SK-N-SH treated with all-trans-retinoic acid at 6 μM for 48 hours (cell line): ENCODE data around the gene IGFBP7.

Experiments used
- RARB ChIP-seq: fragments of 250-450 bp; sonication (Bioruptor Pico); IDR thresholded peaks from 2 replicates; pipeline ENCODE4 v1.8.0; 2021; ENCODE audit warnings: mild to moderate bottlenecking, moderate library complexity
- TF ChIP-seq, protein P1 (sequence below): fragments of 250-450 bp; sonication (Bioruptor Pico); IDR thresholded peaks from 2 replicates; pipeline ENCODE4 v1.5.0; 2020; ENCODE audit warnings: mild to moderate bottlenecking, moderate library complexity
- TF ChIP-seq, protein P2 (sequence below): fragments of 250-450 bp; sonication (Bioruptor Pico); IDR thresholded peaks from 2 replicates; pipeline ENCODE4 v1.8.0; 2020; ENCODE audit warnings: mild to moderate bottlenecking, moderate library complexity, borderline replicate concordance

DNA sequence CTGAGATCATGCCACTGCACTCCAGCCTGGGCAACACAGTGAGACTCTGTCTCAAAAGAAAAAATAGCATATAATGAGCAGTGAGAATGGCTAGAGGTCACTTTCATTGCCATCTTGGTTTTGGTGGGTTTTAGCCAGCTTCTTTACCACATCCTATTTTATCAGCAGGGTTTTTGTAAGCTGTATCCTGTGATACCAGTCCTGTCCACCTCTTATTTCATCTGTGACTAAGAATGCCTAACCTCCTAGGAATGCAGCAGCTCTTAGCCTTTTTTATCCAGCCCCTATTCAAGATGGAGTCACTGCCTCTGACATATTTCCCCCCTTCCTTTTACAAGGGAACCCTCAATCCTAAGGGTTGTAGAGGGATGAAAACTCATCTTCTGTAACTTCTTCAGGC is 26.1 kb upstream of the IGFBP7 start:
- no peak for TF ChIP-seq RARB (CRISPR knock-in tag)
- TF ChIP-seq, protein P1, sequence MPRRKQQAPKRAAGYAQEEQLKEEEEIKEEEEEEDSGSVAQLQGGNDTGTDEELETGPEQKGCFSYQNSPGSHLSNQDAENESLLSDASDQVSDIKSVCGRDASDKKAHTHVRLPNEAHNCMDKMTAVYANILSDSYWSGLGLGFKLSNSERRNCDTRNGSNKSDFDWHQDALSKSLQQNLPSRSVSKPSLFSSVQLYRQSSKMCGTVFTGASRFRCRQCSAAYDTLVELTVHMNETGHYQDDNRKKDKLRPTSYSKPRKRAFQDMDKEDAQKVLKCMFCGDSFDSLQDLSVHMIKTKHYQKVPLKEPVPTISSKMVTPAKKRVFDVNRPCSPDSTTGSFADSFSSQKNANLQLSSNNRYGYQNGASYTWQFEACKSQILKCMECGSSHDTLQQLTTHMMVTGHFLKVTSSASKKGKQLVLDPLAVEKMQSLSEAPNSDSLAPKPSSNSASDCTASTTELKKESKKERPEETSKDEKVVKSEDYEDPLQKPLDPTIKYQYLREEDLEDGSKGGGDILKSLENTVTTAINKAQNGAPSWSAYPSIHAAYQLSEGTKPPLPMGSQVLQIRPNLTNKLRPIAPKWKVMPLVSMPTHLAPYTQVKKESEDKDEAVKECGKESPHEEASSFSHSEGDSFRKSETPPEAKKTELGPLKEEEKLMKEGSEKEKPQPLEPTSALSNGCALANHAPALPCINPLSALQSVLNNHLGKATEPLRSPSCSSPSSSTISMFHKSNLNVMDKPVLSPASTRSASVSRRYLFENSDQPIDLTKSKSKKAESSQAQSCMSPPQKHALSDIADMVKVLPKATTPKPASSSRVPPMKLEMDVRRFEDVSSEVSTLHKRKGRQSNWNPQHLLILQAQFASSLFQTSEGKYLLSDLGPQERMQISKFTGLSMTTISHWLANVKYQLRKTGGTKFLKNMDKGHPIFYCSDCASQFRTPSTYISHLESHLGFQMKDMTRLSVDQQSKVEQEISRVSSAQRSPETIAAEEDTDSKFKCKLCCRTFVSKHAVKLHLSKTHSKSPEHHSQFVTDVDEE, result no peak
- TF ChIP-seq, protein P2, sequence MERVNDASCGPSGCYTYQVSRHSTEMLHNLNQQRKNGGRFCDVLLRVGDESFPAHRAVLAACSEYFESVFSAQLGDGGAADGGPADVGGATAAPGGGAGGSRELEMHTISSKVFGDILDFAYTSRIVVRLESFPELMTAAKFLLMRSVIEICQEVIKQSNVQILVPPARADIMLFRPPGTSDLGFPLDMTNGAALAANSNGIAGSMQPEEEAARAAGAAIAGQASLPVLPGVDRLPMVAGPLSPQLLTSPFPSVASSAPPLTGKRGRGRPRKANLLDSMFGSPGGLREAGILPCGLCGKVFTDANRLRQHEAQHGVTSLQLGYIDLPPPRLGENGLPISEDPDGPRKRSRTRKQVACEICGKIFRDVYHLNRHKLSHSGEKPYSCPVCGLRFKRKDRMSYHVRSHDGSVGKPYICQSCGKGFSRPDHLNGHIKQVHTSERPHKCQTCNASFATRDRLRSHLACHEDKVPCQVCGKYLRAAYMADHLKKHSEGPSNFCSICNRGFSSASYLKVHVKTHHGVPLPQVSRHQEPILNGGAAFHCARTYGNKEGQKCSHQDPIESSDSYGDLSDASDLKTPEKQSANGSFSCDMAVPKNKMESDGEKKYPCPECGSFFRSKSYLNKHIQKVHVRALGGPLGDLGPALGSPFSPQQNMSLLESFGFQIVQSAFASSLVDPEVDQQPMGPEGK (CRISPR knock-in tag), result no peak
